ENCODE measurements around the gene NUDT9. TPM values are rescaled to one million over a fixed set of nuclear protein-coding genes. Genes with fewer than 3 reads are reported as not detected.
A peak's percentile ranks its signal among the peaks of the same experiment; 100 is the strongest.

Gene NUDT9
- polyA plus RNA-seq, 1 of the 3 experiments (the other 2 are of a cell fraction): 21.8 TPM

- WGBS (ENCODE audit: low lambda C conversion rate): 94% methylated on average over 2 of the region's 2 CpGs
- Histone ChIP-seq H3F3A (replicated peaks; ENCODE audit: insufficient read depth) (no peaks in the 10 kb centered on the region), H3K27ac (ENCODE audit: low read depth in 2 of 2, low read length in 1 of 2) (no peak overlapping the region), H3K9me2 (no peaks in the 10 kb centered on the region), H2AFZ (ENCODE audit: low read depth) (no peak overlapping the region), H4K20me1 (ENCODE audit: insufficient read depth) (no peaks in the 10 kb centered on the region), H3K27me3 (ENCODE audit: insufficient read depth) (no peaks in the 10 kb centered on the region), H3K4me2 (no peak overlapping the region), H3K4me1 (ENCODE audit: control insufficient read depth in 1 of 2, insufficient read depth in 2 of 2, low read depth in 1 of 2, low read length in 1 of 2) (peaks cover under 1% of the 10 kb centered on the region in 2 experiments; a peak in 2 of 4 replicates), H3K9me3 (no peaks in the 10 kb centered on the region), H3K4me3 (ENCODE audit: low read depth in 2 of 2, low read length in 1 of 2) (no peak overlapping the region; a peak in 1 of 4 replicates), H3K9ac (no peak overlapping the region), H3K79me2 (ENCODE audit: insufficient read depth) (no peaks in the 10 kb centered on the region), H3K36me3 (replicated peaks in 1 of 2; ENCODE audit: control insufficient read depth in 1 of 2, insufficient read depth in 2 of 2, low read length in 1 of 2) (no peaks in the 10 kb centered on the region)
- CTCF ChIA-PET: interaction anchor here (0.7 to 1.6 kb wide), 7 partner anchors 12 to 342 kb away, joined by 3 to 4 read pairs (median 3); partner anchors contain the start of gene SPARCL1
- peak; percentile 53 for TF ChIP-seq CTCF (IDR thresholded peaks at IDR 0.05)
- no peak for TF ChIP-seq FOXJ3 (CRISPR knock-in tag; IDR thresholded peaks at IDR 0.05)
- DNase-seq: no peak
- POLR2A ChIA-PET: no interaction called here
Observed at GRCh38 chr4:87497159-87497558, 74.8 kb downstream of the NUDT9 start.

- Histone ChIP-seq H3K4me2 (no peak overlapping the region), H3K79me2 (ENCODE audit: insufficient read depth) (no peaks in the 10 kb centered on the region), H3K4me3 (ENCODE audit: low read depth in 2 of 2, low read length in 1 of 2) (no peak overlapping the region), H3K27ac (ENCODE audit: low read depth in 2 of 2, low read length in 1 of 2) (no peak overlapping the region), H2AFZ (ENCODE audit: low read depth) (no peak overlapping the region), H3F3A (replicated peaks; ENCODE audit: insufficient read depth) (no peaks in the 10 kb centered on the region), H3K36me3 (replicated peaks in 1 of 2; ENCODE audit: control insufficient read depth in 1 of 2, insufficient read depth in 2 of 2, low read length in 1 of 2) (no peaks in the 10 kb centered on the region), H4K20me1 (ENCODE audit: insufficient read depth) (no peaks in the 10 kb centered on the region), H3K27me3 (ENCODE audit: insufficient read depth) (no peaks in the 10 kb centered on the region), H3K9me3 (no peaks in the 10 kb centered on the region), H3K9me2 (no peaks in the 10 kb centered on the region), H3K4me1 (ENCODE audit: control insufficient read depth in 1 of 2, insufficient read depth in 2 of 2, low read depth in 1 of 2, low read length in 1 of 2) (peaks cover 4 to 5% of the 10 kb centered on the region in 2 experiments; a peak in 3 of 4 replicates), H3K9ac (no peak overlapping the region)
- DNase-seq: no peak
- ChIA-PET CTCF (interaction anchor here (0.7 to 1.6 kb wide), 7 partner anchors 12 to 341 kb away, joined by 3 to 4 read pairs (median 3); partner anchors contain the start of gene SPARCL1), POLR2A (no interaction called here)
- WGBS (ENCODE audit: low lambda C conversion rate): 97% methylated on average over 3 of the region's 3 CpGs
- TF ChIP-seq EP300 (IDR thresholded peaks at IDR 0.05; ENCODE audit: borderline replicate concordance in 1 of 2, low read depth in 1 of 2, low read length in 1 of 2) (no peak), REST (IDR thresholded peaks at IDR 0.05; ENCODE audit: low read depth, low read length) (no peak), EZH2phosphoT487 (IDR thresholded peaks at IDR 0.05; ENCODE audit: borderline replicate concordance, low read depth) (no peak), RFX5 (IDR thresholded peaks at IDR 0.05; ENCODE audit: low read length) (no peak), RAD21 (IDR thresholded peaks at IDR 0.05; ENCODE audit: low read length) (no peak), NRF1 (IDR thresholded peaks at IDR 0.05; ENCODE audit: low read depth, low read length) (no peak), MEF2A (IDR thresholded peaks at IDR 0.05; ENCODE audit: borderline replicate concordance, low read depth) (no peak), FOXJ3 (CRISPR knock-in tag; IDR thresholded peaks at IDR 0.05) (no peak), POLR2AphosphoS5 (IDR thresholded peaks at IDR 0.05; ENCODE audit: low read depth, low read length) (no peak), CTCF (IDR thresholded peaks at IDR 0.05) (no peak), GATA2 (CRISPR knock-in tag; IDR thresholded peaks at IDR 0.05) (no peak), FOSL2 (IDR thresholded peaks at IDR 0.05; ENCODE audit: borderline replicate concordance, low read depth) (no peak), RXRA (IDR thresholded peaks at IDR 0.05; ENCODE audit: borderline replicate concordance, low read depth) (no peak), PBX3 (IDR thresholded peaks at IDR 0.05) (no peak), YY1 (IDR thresholded peaks at IDR 0.05; ENCODE audit: low read depth) (no peak), TEAD4 (IDR thresholded peaks at IDR 0.05; ENCODE audit: borderline replicate concordance, insufficient read depth) (no peak), USF1 (IDR thresholded peaks at IDR 0.05; ENCODE audit: borderline replicate concordance, low read depth) (no peak)
Observed at GRCh38 chr4:87497578-87497977, 75.2 kb downstream of the NUDT9 start.

All from SK-N-SH (cell line).